Ramos (cell line): Measurements from ENCODE around the gene WDSUB1.

ENCODE experiments used
- in situ Hi-C: fragments of 300-500 bp; cut with MboI; formaldehyde crosslinking; loops from one replicate; pipeline ENCODE4 v1.14.3; 2022; ENCODE audit warnings: low sequenced_read_pairs; ENCODE audit not compliant: unreplicated experiment

WDSUB1 gene

DNA sequence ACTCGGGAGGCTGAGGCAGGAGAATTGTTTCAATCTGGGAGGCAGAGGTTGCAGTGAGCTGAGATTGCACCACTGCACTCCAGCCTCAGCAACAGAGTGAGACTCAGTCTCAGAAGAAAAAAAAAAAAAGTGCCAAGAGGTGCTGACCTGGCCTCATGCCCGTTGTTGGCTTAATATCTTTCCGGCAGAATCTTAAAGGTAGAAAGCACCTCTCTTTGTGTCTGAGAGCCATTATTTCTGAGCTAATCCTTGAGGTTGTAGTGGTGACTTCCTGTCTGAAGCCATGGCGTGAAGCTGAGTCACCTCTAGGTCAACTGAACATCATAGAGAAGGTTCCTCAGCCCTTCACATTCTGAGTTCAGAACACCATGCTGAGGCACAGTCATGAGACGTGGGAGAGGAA, 60.4 kb downstream of the WDSUB1 start:
- in situ Hi-C loops = no loop called here

DNA sequence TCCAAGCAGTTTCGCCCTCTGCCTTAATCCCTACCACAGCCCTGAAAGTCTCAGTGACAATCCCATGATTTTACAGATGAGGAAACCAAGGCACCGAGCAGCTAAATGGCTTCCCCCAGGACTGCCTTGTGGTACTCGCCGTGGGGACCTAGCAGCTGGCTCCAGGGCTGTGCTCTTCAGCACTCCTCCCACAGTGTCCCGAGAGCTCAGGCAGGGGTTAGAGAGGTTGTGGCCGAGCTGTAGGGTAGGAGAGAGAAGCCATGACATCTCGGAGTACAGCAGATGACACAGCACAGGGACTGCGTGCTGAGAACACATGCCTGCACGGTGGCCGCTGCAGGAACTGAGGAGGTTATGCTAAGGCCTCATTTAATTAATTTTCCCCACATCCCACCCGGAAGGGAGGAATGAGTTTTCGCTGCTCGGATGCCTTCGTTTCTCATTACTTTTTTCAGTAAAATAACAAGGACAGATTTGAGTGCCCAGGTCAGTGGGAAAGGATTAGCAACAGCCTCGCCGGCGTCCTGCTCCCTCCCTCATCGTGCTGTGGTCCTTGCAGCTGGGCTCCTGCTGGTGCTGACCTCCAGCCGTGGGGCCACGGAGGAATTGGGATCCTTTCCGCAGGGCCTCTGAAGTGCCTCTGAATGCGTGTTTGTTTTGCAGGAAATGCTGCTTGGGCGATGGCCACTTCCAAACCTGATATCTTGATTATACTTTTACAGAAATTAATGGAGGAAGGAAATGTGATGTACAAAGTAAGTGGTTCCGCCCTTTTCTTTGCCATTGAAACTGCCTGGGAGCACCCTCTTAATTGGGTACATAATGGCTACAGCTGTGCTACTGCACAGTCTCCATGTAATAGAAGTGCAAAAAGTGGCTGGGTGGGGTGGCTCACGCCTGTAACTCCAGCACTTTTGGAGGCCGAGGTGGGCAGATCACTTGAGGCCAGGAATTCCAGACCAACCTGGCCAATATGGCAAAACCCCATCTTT, 61.2 kb downstream of the WDSUB1 start:
- in situ Hi-C loops = no loop called here

DNA sequence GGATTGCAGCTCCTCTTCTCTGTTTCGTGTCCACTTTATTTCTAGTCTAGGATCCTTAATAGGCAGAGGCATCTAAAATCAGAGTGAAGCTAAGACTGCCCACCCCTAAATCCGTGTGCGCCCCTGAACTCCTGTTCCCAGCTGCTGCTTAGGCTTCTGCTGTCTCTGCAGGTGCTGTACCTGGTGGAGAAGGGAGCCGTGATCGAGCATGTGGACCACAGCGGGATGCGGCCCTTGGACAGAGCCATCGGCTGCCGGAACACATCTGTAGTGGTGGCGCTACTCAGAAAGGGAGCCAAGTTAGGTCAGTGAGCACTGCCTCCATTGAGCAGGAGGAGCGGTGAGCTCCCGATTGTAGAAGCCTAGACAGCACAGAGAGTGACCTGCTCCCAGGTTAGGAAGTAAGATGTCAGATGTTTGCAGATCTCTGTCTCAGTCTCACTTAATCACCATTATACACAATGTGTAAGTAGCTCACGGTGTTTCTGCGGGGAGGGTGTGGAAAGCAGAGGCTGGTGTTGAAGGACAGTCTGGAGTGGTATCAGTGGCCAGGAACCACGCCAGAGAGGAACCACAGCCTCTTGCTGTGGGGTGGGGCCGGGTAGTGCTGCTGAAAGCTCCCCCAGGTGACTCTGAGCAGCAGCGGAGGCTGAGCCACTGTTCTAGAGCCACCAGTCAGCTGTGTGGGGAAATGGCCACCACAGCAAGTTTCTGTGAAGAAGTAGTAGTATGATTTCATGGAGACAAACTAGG, 62.3 kb downstream of the WDSUB1 start:
- in situ Hi-C loops = no loop called here

DNA sequence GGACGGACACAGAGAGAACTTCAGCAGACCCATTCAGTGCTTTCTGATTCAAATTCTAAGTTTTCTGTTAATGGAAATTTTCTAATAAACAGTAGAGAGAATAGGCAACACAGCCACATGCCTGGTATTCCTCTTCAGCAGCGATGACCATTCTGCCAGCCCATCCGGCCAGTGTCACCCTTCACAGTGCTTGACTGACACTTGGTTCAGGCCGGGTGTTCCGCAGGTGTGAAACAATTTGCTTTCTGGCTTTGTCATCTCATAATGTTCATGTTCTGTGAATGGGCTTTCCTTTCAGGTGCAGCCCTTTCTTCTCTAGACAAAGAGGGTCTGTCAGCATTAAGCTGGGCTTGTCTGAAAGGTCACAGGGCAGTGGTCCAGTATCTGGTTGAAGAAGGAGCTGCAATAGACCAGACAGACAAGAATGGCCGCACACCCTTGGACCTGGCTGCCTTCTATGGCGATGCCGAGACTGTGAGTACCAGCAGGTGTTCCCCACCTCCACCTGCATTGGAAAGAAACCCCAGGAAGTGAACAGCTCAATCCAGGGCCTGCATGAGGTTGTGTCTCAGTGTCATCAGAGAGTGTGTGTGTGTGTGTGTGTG, 67.0 kb downstream of the WDSUB1 start:
- in situ Hi-C loops = no loop called here

DNA sequence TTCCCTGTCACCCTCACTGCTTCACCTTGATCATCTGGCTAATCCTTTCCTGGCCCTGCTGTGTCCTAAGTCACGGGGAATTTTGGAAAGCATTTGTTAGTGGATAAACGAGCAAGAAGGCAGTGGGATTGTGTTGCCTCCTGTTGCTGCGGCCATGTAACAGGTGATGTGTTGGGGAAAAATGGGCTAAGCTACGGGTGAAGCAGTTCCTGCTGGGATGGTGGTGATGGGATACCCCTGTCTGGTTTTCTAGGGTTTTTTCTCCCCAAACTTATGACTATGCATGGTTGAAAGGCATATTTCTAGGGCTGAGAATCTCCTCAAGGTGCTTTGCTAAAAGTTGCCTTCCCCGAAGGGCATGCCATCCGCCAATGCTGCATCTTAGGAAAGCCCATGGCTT, 68.1 kb downstream of the WDSUB1 start:
- in situ Hi-C loops = no loop called here

DNA sequence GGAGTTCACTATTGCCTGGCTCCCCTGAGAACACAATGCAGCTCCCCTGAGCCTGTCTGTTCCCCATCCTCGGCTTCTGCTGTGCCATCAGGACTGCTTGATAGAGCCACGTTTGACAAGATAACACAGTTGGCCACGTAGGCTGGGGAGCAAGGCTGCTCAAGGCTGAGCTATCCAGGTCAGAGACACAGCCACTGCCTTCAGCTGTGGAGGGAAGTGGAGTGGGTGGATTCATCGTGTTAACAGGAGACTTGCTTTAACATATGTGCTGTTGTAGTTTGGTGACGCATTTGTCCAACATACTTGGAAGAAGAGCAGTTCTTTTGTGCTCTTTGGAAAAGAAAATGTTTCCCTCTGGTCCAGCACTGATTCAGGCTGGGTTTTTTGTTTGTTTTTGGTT, 68.8 kb downstream of the WDSUB1 start:
- in situ Hi-C loops = no loop called here

DNA sequence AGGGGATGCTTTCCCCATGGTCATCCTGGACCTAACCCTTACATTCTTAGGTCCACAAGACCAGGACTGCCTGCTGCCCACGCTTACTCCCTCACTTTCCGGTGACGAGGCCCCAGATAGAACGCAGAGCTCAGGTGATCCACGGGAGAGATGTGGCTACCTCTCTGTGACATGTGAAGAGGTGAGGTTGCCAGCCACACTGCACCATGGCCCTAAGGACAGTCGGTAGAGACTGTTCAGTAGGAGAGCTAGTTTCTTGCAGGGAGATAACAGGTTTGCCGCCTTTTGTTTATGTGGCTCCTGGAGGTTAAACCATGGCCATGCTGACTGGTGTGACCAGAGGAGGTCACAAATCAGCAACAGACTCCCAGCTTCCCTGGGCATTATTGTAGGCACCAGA, 71.4 kb downstream of the WDSUB1 start:
- in situ Hi-C loops = no loop called here

DNA sequence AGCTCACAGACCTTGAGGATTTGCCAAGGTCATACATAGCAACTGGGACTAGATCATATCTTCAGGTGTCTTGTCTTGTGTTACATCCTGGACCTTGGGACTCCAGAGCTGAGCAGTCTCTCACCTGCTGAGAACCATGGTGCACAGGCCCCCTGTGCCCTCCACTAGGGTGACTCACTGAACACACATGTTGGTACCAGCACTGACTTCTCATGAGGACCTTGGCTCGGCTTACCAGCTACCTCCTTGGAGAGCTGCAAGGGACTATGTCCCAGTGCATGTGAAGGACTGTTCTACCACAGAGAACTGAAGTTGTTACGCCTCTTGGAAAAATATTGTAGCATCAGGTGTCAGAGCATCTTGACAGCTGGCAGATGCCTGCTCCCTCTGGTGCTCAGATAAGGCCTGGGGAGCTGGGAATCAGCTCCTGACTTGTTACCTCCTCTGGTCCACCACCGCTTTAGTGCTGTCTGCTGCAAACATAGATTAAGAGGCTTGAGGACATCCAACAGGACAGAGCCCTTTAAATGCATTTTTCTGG, 72.1 kb downstream of the WDSUB1 start:
- in situ Hi-C loops = no loop called here

DNA sequence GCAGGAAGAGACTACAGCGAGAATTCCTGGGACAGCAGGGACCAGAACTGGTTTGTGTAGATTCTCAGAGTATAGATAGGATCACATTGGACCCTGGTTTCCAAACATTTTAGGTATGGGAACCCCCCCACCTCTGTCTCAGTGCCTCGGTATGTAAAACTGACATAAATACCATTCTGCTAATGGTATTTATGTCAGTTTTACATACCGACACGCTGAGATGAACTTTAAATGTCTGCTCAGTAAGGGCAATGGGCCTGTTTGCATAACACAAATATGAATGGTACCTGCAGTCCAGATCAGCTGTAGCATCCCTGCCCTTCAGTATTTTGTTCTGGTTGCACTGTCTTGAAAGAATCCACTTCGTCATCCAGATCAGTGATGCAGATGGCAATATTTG, 73.2 kb downstream of the WDSUB1 start:
- in situ Hi-C loops = no loop called here

DNA sequence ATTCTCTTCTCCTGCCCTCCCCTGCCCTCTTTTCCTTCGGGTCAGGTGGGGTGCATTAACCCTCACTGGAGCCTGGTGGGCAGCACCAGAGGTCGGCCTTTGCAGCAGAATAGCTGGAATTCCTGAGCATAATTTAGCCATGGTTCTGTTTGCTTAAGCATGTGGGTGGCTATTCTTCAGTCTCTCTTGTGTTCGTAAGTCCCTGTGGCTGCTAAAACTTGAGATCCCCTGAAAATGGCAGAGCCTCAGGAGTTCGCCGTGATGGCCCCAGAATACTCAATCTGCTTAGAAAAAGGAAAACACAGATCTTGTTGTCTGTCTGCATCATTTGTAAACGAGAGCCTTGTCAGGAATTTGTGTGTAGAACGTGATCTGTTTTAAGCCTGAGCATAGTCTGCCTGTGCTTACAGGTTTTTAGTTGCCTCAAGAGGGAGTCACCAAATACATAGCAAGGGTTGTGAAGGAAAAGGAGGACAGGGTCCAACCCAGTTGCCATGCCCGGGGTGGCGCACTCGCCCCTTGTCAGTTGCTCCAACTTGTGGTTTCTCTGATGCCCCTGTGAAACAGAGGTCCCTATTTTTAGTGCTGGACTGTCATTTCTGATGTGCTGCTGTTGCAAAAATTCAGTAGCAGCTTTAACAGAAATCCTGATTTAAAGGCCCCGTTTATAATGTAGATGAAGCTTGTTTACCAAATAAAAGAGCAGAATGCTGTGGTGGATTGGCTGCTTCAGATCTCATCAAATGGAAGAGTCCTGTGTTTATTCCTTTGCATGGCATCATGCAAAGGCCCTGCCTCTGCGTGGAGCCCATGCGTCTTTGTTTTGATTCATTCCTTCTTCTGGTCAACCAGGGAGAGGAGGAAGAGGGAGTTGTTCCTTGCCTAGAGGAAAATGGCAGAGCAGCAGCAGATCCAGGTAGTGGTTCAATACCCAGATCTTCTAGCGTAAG, 74.8 kb downstream of the WDSUB1 start:
- in situ Hi-C loops = no loop called here

DNA sequence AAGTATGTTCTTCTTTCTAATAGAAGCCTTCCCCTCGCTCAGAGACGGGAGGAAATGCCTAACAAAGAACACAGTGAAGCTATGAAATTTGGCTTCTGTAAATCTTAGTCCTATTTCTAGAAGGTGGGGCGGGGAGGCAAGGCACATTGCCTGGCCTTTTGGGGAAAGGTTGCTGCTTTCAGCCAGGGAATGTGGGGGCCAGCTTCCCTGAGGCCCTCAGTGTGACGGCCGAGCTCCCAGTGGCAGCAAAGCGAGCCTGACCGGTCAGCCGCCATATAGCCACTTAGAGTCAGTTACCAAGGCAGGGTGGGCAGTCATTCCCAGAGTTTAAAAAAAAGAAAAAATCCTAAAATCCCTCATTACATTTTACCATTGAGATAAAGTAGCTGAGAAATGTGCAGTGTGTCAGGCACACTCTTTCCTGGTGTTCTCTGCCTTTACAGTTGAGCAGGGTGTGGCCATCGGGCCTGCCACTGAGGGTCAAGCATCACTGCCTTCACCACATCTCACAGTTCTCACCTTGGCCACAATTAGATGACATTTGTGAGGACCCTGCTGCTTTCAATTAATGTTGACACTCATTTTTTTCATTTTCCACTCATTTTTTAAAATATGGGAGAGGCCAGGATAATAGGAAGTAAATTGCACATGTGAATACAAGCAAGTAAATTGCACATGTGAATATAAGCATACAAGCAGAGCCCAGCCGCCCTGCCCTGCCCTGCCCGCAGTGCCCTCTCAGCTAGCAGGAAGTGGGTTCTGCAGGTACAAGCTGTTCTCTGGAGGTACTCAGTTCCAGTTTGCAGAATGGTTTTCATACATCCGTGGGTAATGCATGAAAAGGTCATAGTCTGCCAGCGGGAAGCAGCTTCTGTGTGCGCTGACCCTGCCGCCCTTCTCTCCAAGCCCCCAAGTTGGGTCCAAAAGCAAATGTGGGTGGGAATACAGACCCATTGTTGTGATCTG, 76.9 kb downstream of the WDSUB1 start:
- in situ Hi-C loops = no loop called here

DNA sequence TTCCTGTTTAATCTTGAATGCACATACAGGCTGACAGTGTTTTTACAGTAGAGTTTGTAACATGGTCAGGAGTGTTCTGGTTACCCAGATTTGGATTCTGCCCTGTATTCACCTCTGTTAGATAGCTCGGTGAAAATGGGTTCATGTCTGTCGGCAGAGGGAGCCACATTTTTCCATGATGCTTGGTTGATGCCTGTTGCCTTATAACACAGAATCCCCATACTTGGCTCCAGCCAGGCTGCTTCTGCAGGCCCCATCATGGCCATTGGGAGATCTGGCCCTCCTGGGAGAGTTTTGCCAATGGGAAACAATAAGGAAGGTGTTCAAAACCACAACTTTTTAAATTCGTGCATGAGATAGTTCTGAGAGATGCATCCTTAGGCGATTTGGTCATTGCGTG, 78.1 kb downstream of the WDSUB1 start:
- in situ Hi-C loops = no loop called here

DNA sequence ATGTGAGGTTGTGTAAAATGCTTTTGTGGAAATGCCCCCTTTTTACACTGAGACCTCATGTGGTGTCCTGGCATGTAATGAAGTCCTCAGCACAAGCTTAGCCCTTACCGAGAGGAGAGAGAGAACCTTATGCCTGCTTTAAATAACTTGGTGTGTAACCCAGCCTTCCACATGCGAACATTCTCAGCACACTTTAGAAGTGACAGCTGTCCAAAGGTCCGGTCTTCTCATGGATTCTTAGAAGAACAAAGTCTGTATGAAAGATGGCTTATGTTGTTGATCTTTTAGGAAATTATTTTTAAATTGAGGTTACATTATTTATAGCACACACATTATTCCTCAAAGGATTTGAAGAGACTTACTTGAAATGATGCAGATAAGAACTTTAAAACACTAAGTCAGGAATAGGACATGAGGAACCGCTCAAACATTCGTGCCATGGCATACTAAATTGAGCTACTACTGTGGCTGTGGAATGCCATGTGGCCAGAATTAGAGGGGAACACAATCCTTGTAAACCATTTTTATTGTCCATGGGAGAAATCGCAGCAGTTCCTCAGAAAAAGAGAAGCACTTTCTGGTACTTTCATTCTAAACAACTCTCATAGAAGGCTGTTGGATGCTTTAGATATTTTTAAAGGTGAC, 79.6 kb downstream of the WDSUB1 start:
- in situ Hi-C loops = no loop called here

DNA sequence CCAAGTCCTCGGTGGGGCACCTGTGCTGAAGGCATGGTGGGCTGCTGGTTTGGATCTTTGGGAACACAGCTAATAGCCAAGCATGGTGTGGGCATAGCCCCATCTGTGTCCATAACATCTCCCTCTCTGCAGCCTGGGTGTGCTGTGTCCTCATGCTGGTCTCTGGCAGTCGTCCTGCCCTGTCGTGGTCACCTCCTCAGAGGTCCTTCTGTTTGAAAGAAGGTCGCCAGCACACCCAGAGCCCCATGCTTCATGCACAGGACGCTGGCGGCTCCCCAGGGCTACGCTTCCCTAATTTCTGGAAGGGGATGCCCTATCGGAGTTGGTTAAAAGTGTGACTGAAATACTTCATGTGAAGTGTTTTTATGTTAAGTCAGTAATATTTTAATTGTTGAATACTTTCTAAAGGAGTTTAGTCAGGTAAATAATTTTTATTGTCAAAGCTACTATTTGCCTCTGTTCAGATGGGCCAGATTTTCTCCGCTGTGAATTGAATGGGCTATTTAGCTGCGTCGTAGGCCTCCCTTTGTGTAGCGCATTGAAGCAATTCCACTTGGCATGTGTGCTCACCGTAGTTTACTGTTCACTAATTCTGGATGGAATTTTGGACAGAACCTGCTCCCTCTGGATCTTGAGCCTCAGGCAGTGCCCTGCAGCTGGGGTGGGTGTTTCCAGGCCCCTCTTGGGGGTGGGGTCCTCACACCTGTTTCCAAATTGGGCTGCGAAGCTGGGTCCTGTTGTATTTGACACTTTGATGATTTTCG, 81.9 kb downstream of the WDSUB1 start:
- in situ Hi-C loops = no loop called here

DNA sequence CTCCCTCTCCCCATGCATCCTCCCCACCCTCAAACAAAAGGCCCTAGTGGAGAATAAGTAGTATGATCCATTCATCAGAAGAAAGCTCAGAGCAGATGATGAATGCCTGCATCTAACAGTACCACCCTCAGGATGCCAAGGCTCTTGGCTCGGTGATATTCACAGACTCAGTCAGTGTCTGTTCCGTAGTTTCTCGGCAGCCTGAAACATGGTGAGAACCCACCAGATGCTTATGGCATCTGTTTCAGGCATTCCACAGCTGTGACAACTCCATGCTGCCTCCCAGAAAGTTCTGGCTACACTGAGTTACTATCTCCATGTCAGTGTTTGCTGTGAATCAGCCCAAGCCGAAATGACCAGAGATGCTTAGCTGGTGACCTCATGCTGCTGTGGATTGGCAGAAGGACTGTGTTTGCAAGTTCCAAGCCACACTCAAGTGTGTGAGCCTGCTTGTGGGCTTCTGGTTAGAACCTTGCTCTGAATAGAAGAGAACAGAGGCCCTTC, 83.9 kb downstream of the WDSUB1 start:
- in situ Hi-C loops = no loop called here

DNA sequence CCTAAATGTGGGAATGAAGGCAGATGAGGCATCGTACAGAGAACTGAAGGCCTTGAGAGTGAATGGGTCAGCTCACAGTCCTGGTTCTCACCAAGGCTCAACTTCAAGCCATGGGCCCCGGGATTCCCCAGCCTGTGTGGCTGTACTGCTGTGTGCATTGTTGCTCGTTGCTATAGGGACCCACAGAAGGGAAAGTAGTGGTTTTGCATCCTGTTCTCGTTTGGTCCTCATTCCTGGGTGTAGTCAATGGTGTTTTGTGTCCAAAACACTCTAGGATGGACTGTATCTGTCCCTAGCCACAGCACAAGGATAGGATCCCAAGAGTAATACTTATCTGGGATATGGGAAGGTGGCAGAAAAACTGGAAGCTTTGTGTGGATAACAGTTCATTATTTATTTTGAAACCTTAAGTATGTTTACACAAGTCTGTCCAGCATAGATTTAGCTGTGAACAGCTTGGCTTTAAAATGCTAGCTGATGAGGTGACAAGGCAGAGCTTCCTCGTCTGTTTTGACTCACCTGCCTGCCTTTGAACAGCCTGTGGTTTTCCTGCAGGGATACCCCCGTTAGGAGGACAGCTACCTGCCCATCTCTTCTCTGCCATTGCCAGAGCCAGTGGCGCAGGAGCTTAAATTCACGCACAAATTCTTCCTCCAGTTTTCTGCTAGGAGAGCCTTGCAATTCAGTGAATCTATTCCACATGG, 85.0 kb downstream of the WDSUB1 start:
- in situ Hi-C loops = no loop called here

DNA sequence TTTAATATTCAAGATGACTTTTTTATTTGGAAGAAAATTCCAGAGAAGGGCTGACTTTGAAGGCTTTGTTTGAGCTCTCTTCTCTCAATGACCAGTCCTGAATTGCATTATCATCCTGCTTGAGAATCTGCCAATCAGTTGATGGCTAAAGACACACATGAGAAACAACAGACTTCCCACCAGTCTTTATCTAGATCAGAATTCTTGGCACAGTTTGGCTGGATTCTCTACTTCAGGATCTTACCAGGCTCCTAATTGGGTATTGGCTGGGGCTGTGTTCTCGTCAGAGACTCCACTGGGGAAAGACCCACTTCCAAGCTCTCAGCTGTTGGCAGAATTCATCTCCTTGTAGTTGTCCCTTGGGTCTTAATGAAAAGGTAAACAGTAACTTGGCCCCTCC, 86.0 kb downstream of the WDSUB1 start:
- in situ Hi-C loops = no loop called here
